CD4-positive, alpha-beta T cell treated with Interleukin-12 subunit alpha and Interleukin-12 subunit beta, for 1 hour (primary cell): ENCODE data around the gene PAK1IP1.
"Not testable (repeated sequence)": the region's sequence is repeated elsewhere in the genome, so short reads cannot be mapped to it uniquely, and the experiment has no call there.

ENCODE experiments used
- DNase-seq: peaks from one replicate; pipeline ENCODE4 v3.0.0-alpha.2; 2020

The PAK1IP1 gene

GRCh38 chr6:10692965-10693538 is 1.7 kb upstream of the PAK1IP1 start:
- DNase-seq: no peak

- no peak for DNase-seq
Observed at GRCh38 chr6:10695086-10695657, 400 bp downstream of the PAK1IP1 start.

- no peak for DNase-seq
Observed at GRCh38 chr6:10696655-10697054, 1.9 kb downstream of the PAK1IP1 start.

GRCh38 chr6:10713962-10714361 is 19.2 kb downstream of the PAK1IP1 start:
- no peak for DNase-seq

GRCh38 chr6:10719296-10719963 is 24.7 kb downstream of the PAK1IP1 start:
- DNase-seq: peak; percentile 61

- no peak for DNase-seq
Observed at GRCh38 chr6:10719964-10720264, 25.1 kb downstream of the PAK1IP1 start.

GRCh38 chr6:10720265-10720959 is 25.6 kb downstream of the PAK1IP1 start:
- peak; percentile 67 for DNase-seq

- DNase-seq: peak; percentile 30
Observed at GRCh38 chr6:10720960-10721849, 26.4 kb downstream of the PAK1IP1 start.

GRCh38 chr6:10721850-10722569 is 27.2 kb downstream of the PAK1IP1 start:
- no peak for DNase-seq

GRCh38 chr6:10722570-10722819 is 27.7 kb downstream of the PAK1IP1 start:
- no peak for DNase-seq

- peak; percentile 83 for DNase-seq
Observed at GRCh38 chr6:10722820-10723566, 28.2 kb downstream of the PAK1IP1 start, which contains the start of gene TMEM14C. Gene TMEM14C, plus strand, starts transcription at chr6:10723070. Its CDS starts 1,544 bp downstream, at chr6:10724614.

- DNase-seq: no peak
Observed at GRCh38 chr6:10723567-10723881, 28.8 kb downstream of the PAK1IP1 start.

GRCh38 chr6:10725044-10725443 is 30.3 kb downstream of the PAK1IP1 start:
- DNase-seq: no peak

- no peak for DNase-seq
Observed at GRCh38 chr6:10725716-10726115, 30.9 kb downstream of the PAK1IP1 start.

- no peak for DNase-seq
Observed at GRCh38 chr6:10730254-10730653, 35.5 kb downstream of the PAK1IP1 start.

- DNase-seq: peak; percentile 40
Observed at GRCh38 chr6:10733151-10733715, 38.5 kb downstream of the PAK1IP1 start.

- no peak for DNase-seq
Observed at GRCh38 chr6:10733863-10734262, 39.1 kb downstream of the PAK1IP1 start.

- no peak for DNase-seq
Observed at GRCh38 chr6:10736731-10737130, 42.0 kb downstream of the PAK1IP1 start.

- no peak for DNase-seq
Observed at GRCh38 chr6:10740061-10740460, 45.3 kb downstream of the PAK1IP1 start.

- DNase-seq: not testable (repeated sequence)
Observed at GRCh38 chr6:10741643-10742042, 46.9 kb downstream of the PAK1IP1 start.

GRCh38 chr6:10742251-10742650 is 47.5 kb downstream of the PAK1IP1 start:
- no peak for DNase-seq

GRCh38 chr6:10743515-10743914 is 48.7 kb downstream of the PAK1IP1 start:
- DNase-seq: no peak
